OCI-LY3 (cell line): Measurements from ENCODE around the gene CFH.

ENCODE experiments used
- H2AFZ ChIP-seq: fragments of 200-600, 300-600 bp; shearing (Covaris generic); 2 replicates; pipeline ENCODE4 v1.6.0; 2014; ENCODE audit warnings: antibody characterized with exemption, low read depth, low read length
- H3K27ac ChIP-seq: fragments of 200-600, 300-600 bp; sonication (generic); 2 replicates; pipeline ENCODE4 v1.5.1; 2014; ENCODE audit warnings: mild to moderate bottlenecking, low read length, moderate library complexity, mixed read lengths
- H3K27me3 ChIP-seq: fragments of 200-600, 300-600 bp; sonication (generic); 2 replicates; pipeline ENCODE4 v1.6.1; 2014; ENCODE audit warnings: low read depth, low read length, mixed read lengths
- H3K36me3 ChIP-seq: fragments of 200-600, 300-600 bp; sonication (generic); replicated peaks from 2 replicates; pipeline ENCODE3; 2014; ENCODE audit warnings: low read depth, low read length, mixed read lengths
- H3K4me1 ChIP-seq: fragments of 300-600, 200-600 bp; sonication (generic); 2 replicates; pipeline ENCODE4 v1.6.1; 2014; ENCODE audit warnings: low read length, mixed read lengths
- H3K4me2 ChIP-seq: fragments of 200-600, 300-600 bp; sonication (generic); 2 replicates; pipeline ENCODE4 v1.6.1; 2014; ENCODE audit warnings: low read length, mixed read lengths
- H3K4me3 ChIP-seq: fragments of 300-600, 200-600 bp; sonication (generic); 2 replicates; pipeline ENCODE4 v1.5.1; 2014; ENCODE audit warnings: antibody characterized with exemption, mild to moderate bottlenecking, low read length, moderate library complexity
- H3K79me2 ChIP-seq: fragments of 300-600, 200-600 bp; shearing (Covaris generic); 2 replicates; pipeline ENCODE4 v1.6.1; 2014; ENCODE audit warnings: mild to moderate bottlenecking, low read length, mixed read lengths
- H3K9ac ChIP-seq: fragments of 300-600, 200-600 bp; shearing (Covaris generic); 2 replicates; pipeline ENCODE4 v1.6.0; 2014; ENCODE audit warnings: mild to moderate bottlenecking, low read length, moderate library complexity
- H3K9me3 ChIP-seq: fragments of 200-600, 300-600 bp; shearing (Covaris generic); 2 replicates; pipeline ENCODE4 v1.6.1; 2014; ENCODE audit warnings: low read length, mixed read lengths; ENCODE audit not compliant: insufficient read depth
- H4K20me1 ChIP-seq: fragments of 200-600, 300-600 bp; sonication (generic); 2 replicates; pipeline ENCODE4 v1.6.1; 2016; ENCODE audit warnings: low read length, mixed read lengths; ENCODE audit not compliant: insufficient read depth
- EZH2phosphoT487 ChIP-seq: fragments of 200-600 bp; shearing (Covaris generic); IDR thresholded peaks from 2 replicates; pipeline ENCODE4 v1.6.1; 2018; ENCODE audit warnings: antibody characterized with exemption, mixed run types, low read depth
- TF ChIP-seq, protein P1 (sequence below): fragments of 200-600, 300-600 bp; sonication (generic); IDR thresholded peaks from 2 replicates; pipeline ENCODE4 v1.5.1; 2014; ENCODE audit warnings: antibody characterized with exemption, low read length, low read depth

CFH gene

GRCh38 chr1:196661345-196661744, 9.5 kb downstream of the CFH start:
- no peak overlapping the region for H3K4me3 ChIP-seq
- no peaks in the 10 kb centered on the region for H4K20me1 ChIP-seq
- TF ChIP-seq, protein P1, sequence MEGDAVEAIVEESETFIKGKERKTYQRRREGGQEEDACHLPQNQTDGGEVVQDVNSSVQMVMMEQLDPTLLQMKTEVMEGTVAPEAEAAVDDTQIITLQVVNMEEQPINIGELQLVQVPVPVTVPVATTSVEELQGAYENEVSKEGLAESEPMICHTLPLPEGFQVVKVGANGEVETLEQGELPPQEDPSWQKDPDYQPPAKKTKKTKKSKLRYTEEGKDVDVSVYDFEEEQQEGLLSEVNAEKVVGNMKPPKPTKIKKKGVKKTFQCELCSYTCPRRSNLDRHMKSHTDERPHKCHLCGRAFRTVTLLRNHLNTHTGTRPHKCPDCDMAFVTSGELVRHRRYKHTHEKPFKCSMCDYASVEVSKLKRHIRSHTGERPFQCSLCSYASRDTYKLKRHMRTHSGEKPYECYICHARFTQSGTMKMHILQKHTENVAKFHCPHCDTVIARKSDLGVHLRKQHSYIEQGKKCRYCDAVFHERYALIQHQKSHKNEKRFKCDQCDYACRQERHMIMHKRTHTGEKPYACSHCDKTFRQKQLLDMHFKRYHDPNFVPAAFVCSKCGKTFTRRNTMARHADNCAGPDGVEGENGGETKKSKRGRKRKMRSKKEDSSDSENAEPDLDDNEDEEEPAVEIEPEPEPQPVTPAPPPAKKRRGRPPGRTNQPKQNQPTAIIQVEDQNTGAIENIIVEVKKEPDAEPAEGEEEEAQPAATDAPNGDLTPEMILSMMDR, result no peak
- TF ChIP-seq EZH2phosphoT487, result no peak
- no peaks in the 10 kb centered on the region for H3K4me1 ChIP-seq
- no peak overlapping the region for H3K4me2 ChIP-seq
- H3K9me3 ChIP-seq, result no peaks in the 10 kb centered on the region
- no peak overlapping the region for H3K27ac ChIP-seq
- no peaks in the 10 kb centered on the region for H3K79me2 ChIP-seq
- no peak overlapping the region for H3K9ac ChIP-seq
- no peaks in the 10 kb centered on the region for H3K27me3 ChIP-seq
- H2AFZ ChIP-seq, result no peak overlapping the region
- H3K36me3 ChIP-seq, result no peaks in the 10 kb centered on the region

DNA sequence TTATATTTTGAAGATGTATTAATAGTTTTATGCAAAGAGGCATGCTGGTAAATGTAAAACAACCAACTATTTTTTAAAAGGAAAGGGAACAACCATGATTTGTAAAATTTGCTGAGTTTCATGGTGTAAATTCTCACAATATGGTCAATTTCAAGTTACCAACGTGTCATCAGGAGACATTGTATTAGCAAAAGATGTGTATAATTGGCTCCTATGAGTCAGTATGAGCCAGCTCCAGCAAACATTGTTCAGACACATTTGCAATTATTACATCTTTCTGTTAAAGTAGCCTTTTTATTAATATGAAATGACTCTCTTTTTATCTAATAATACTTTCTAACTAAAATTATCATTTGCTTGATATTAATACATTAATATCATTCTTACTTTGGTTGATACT, 15.3 kb downstream of the CFH start:
- Histone ChIP-seq H3K4me2 (no peak overlapping the region), H3K27ac (no peak overlapping the region), H3K4me1 (no peaks in the 10 kb centered on the region), H3K27me3 (no peaks in the 10 kb centered on the region), H4K20me1 (no peaks in the 10 kb centered on the region), H2AFZ (no peak overlapping the region), H3K79me2 (no peaks in the 10 kb centered on the region), H3K9me3 (no peaks in the 10 kb centered on the region), H3K4me3 (no peak overlapping the region), H3K9ac (no peak overlapping the region), H3K36me3 (no peaks in the 10 kb centered on the region)
- TF ChIP-seq, protein P1, result no peak
- no peak for TF ChIP-seq EZH2phosphoT487

DNA sequence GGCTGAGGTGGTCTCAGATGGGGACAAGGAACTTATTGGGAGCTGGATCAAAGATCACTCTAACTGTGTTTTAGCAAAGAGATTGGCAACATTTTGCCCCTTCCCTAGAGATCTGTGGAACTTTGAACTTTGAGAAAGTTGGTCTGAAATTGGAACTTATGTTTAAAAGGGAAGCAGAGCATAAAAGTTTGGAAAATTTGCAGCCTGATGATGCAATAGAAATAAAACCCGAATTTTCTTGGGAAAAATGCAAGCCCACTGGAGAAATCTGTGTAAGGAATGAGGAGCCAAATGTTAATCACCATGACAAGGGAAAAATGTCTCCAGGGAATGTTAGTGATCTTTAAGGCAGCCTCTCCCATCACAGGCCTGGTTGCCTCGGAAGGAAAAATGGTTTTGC, 17.2 kb downstream of the CFH start:
- no peaks in the 10 kb centered on the region for H3K79me2 ChIP-seq
- no peak overlapping the region for H3K9ac ChIP-seq
- TF ChIP-seq EZH2phosphoT487, result no peak
- TF ChIP-seq, protein P1, result no peak
- no peaks in the 10 kb centered on the region for H3K4me1 ChIP-seq
- H3K4me2 ChIP-seq, result no peak overlapping the region
- no peaks in the 10 kb centered on the region for H3K27me3 ChIP-seq
- H3K36me3 ChIP-seq, result no peaks in the 10 kb centered on the region
- H2AFZ ChIP-seq, result no peak overlapping the region
- H3K4me3 ChIP-seq, result no peak overlapping the region
- no peak overlapping the region for H3K27ac ChIP-seq
- no peaks in the 10 kb centered on the region for H3K9me3 ChIP-seq
- no peaks in the 10 kb centered on the region for H4K20me1 ChIP-seq

DNA sequence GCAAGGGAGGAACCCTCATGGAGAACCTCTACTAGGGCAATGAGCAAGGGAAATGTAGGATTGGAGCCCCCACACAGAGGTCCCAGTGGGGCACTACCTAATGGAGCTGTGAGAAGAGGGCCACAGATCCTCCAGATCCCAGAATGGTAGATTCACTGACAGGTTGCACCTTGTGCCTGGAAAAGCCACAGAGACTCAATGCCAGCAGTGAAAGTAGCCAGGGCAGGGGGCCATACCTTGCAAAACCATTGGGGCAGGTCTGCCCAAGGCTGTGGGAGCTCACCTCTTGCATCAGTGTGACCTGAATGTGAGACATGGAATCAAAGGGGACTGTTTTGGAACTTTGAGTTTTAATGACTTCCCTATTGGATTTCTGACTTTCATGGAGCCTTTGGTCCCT, 17.9 kb downstream of the CFH start:
- Histone ChIP-seq H3K27ac (no peak overlapping the region), H4K20me1 (no peaks in the 10 kb centered on the region), H3K9ac (no peak overlapping the region), H3K36me3 (no peaks in the 10 kb centered on the region), H2AFZ (no peak overlapping the region), H3K9me3 (no peaks in the 10 kb centered on the region), H3K27me3 (no peaks in the 10 kb centered on the region), H3K79me2 (no peaks in the 10 kb centered on the region), H3K4me1 (no peaks in the 10 kb centered on the region), H3K4me3 (no peak overlapping the region), H3K4me2 (no peak overlapping the region)
- TF ChIP-seq EZH2phosphoT487, result no peak
- TF ChIP-seq, protein P1, result no peak
